Activated naive CD4-positive, alpha-beta T cell treated with Interleukin-2 at 50 U/mL for 16 hours (primary cell): ENCODE measurements around the gene CPSF4L.

Experiments
- DNase-seq: peaks from one replicate; pipeline ENCODE4 v3.0.0-alpha.2; 2020

The CPSF4L gene

GRCh38 chr17:73231395-73231794, 30.3 kb downstream of the CPSF4L start:
- DNase-seq = peak; percentile 6

GRCh38 chr17:73230088-73230487, 31.6 kb downstream of the CPSF4L start:
- no peak for DNase-seq

GRCh38 chr17:73228748-73229236, 32.9 kb downstream of the CPSF4L start:
- DNase-seq = peak; percentile 51

GRCh38 chr17:73227944-73228343, 33.7 kb downstream of the CPSF4L start:
- no peak for DNase-seq

- DNase-seq = no peak
Observed at GRCh38 chr17:73227379-73227778, 34.3 kb downstream of the CPSF4L start.

- DNase-seq = no peak
Observed at GRCh38 chr17:73226556-73227172, 35.0 kb downstream of the CPSF4L start.

GRCh38 chr17:73224663-73225305, 36.9 kb downstream of the CPSF4L start:
- DNase-seq = no peak

GRCh38 chr17:73224237-73224636, 37.4 kb downstream of the CPSF4L start:
- no peak for DNase-seq

- DNase-seq = no peak
Observed at GRCh38 chr17:73223626-73224230, 38.0 kb downstream of the CPSF4L start.

GRCh38 chr17:73215447-73215846, 46.2 kb downstream of the CPSF4L start:
- no peak for DNase-seq

- DNase-seq = no peak
Observed at GRCh38 chr17:73214851-73215250, 46.8 kb downstream of the CPSF4L start.

GRCh38 chr17:73214008-73214407, 47.7 kb downstream of the CPSF4L start:
- DNase-seq = no peak

- peak; percentile 60 for DNase-seq
Observed at GRCh38 chr17:73211745-73212144, 49.9 kb downstream of the CPSF4L start.

GRCh38 chr17:73210002-73210678, 51.5 kb downstream of the CPSF4L start:
- no peak for DNase-seq

- no peak for DNase-seq
Observed at GRCh38 chr17:73209436-73209835, 52.2 kb downstream of the CPSF4L start.

GRCh38 chr17:73208139-73208827, 53.4 kb downstream of the CPSF4L start:
- no peak for DNase-seq

GRCh38 chr17:73205459-73205961, 56.2 kb downstream of the CPSF4L start:
- DNase-seq = no peak

- DNase-seq = peak; percentile 23
Observed at GRCh38 chr17:73203788-73204479, 57.7 kb downstream of the CPSF4L start.

GRCh38 chr17:73203135-73203787, 58.4 kb downstream of the CPSF4L start:
- no peak for DNase-seq

GRCh38 chr17:73201215-73202069, 60.2 kb downstream of the CPSF4L start:
- no peak for DNase-seq

- no peak for DNase-seq
Observed at GRCh38 chr17:73200476-73200875, 61.2 kb downstream of the CPSF4L start.
